ENCODE results near the gene CPPED1. TPM values are rescaled to one million over a fixed set of nuclear protein-coding genes. Genes with fewer than 3 reads are reported as not detected.
"Not testable (repeated sequence)": the region's sequence is repeated elsewhere in the genome, so short reads cannot be mapped to it uniquely, and the experiment has no call there.

Gene CPPED1
- total RNA-seq, 4 donors from 2014 or later: 13.3 to 32.6 (median 16.4) TPM

DNA sequence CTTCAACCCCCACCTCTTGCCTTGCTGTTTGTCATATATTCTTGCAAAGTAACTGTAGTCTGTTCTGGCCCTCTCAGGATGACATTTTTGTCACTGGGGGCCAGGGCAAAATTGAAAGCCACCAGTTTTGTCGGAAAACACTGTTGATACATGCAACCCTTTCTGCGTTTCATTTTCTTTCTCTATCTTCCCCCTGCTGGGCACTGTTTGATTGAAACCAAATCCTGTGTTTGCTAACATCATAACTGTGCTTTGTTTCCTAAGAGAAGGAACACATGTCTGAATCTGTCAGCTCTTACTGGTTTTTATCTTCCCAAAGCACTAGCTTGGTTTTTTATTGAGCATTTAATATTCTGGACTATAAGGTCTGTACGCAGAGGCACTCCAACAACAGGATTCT, 11.7 kb upstream of the CPPED1 start:
- DNase-seq (ENCODE audit: low spot score) (no peak), ATAC-seq (ENCODE audit: low FRiP score) (no peak)
- TF ChIP-seq CTCF (IDR thresholded peaks at IDR 0.05): no peak

DNA sequence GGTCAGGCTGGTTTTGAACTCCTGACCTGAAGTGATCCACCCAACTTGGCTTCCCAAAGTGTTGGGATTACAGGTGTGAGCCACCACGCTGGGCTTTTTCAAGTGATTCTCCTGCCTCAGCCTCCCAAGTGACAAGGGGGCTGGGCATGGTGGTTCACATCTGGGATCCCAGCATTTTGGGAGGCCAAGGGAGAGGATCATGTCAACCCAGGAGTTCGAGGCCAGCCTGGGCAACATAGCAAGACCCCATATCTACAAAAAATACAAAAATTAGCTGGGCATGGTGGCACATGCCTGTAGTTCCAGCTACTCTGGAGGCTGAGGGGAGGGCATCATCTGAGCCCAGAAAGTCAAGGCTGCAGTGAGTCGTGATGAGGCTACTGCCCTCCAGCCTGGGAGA, 10.0 kb upstream of the CPPED1 start:
- DNase-seq (ENCODE audit: low spot score); ATAC-seq (ENCODE audit: low FRiP score): not testable (repeated sequence)

- DNase-seq (ENCODE audit: low spot score); ATAC-seq (ENCODE audit: low FRiP score): not testable (repeated sequence)
Observed at GRCh38 chr16:12813321-12813720, 9.6 kb upstream of the CPPED1 start.

GRCh38 chr16:12811441-12812383, 8.0 kb upstream of the CPPED1 start:
- DNase-seq (ENCODE audit: low spot score) (no peak), ATAC-seq (ENCODE audit: low FRiP score) (no peak)
- TF ChIP-seq CTCF (IDR thresholded peaks at IDR 0.05): no peak

DNA sequence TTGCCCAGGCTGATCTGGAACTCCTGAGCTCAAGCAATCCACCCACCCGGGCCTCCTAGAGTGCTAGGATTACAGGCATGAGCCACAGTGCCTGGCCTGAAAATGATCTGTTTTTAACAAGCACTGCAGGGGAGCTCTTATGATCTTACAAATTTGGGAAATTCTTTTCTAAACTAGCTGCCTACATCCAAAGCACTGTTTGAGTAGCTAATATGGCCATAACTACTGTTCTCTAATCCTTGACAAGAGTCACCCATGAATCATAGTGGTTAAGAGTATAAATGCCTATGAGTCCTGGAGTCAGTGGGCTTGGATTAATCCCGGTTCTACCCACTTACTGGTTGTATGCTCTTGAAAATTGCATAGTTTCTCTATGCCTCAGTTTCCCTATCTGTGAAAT, 1.4 kb upstream of the CPPED1 start:
- TF ChIP-seq CTCF (IDR thresholded peaks at IDR 0.05): no peak
- DNase-seq (ENCODE audit: low spot score) (no peak), ATAC-seq (ENCODE audit: low FRiP score) (no peak)

DNA sequence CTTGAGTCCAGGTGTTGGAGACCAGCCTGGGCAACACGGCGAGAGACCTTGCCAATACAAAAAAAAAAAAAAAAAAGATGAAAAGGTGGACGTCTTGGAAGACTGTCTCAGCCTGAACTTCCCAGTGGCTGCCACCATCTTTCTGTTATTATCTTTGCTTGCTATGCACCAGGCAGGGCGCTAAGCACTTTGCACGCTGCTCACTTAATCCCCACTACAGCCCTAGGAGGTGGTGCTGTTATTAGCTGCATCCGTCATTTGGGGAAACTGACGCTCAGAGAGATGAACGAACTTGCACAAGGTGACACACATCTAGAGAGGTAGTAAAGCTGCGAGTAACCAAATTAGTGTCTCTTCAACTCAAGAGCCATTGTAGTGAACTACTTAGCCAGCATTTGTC, 708 bp upstream of the CPPED1 start:
- DNase-seq (ENCODE audit: low spot score): no peak
- ATAC-seq (ENCODE audit: low FRiP score): no peak
- TF ChIP-seq CTCF (IDR thresholded peaks at IDR 0.05): no peak

DNA sequence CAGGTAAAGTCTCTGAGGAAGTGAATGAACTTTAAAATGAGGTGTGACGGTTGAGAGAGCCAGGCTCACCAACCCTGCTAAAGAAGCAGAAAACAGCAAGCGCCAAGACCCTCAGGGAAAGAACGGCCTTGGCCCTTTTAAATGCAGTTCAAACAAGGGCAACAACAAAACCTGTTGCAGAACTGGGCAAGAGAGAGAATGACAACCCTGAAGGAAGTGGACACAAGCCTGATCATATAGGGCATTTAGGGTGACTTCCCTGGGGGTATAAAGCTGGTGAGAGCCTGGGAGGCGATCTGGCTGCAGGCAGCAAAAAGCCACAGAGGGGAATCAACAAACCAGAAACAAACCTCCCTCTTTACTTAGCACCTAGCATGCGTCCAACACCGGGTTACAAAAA, 1.0 kb downstream of the CPPED1 start:
- ATAC-seq (ENCODE audit: low FRiP score): no peak
- no peak for DNase-seq (ENCODE audit: low spot score)

More for the DNA sequence above, 1.0 kb downstream of the CPPED1 start:
- no peak for TF ChIP-seq CTCF (IDR thresholded peaks at IDR 0.05)
